GM12865 (cell line): ENCODE data around the gene SPAG16.

ENCODE experiments used
- DNase-seq: peaks from one replicate; pipeline ENCODE4 v3.0.0; 2010; ENCODE audit warnings: low read depth
- H3K4me3 ChIP-seq: 2 replicates; pipeline ENCODE4 v1.5.1; 2011; ENCODE audit warnings: mild to moderate bottlenecking, low read depth, low read length, control low read depth
- CTCF ChIP-seq: IDR thresholded peaks from 2 replicates; pipeline ENCODE4 v1.5.1; 2011; ENCODE audit warnings: low read length, control low read depth, low read depth, inconsistent platforms; ENCODE audit not compliant: insufficient read depth; ENCODE audit errors: missing control alignments

SPAG16 gene

GRCh38 chr2:213559053-213559452, 274.8 kb downstream of the SPAG16 start:
- TF ChIP-seq CTCF = no peak
- H3K4me3 ChIP-seq = no peak overlapping the region
- no peak for DNase-seq

- DNase-seq = no peak
- TF ChIP-seq CTCF = no peak
- H3K4me3 ChIP-seq = no peak overlapping the region
Observed at GRCh38 chr2:213561759-213562158, 277.5 kb downstream of the SPAG16 start.

GRCh38 chr2:213562539-213563180, 278.4 kb downstream of the SPAG16 start:
- no peak overlapping the region for H3K4me3 ChIP-seq
- no peak for DNase-seq
- TF ChIP-seq CTCF = no peak

GRCh38 chr2:213566846-213567245, 282.6 kb downstream of the SPAG16 start:
- no peak for DNase-seq
- TF ChIP-seq CTCF = no peak
- H3K4me3 ChIP-seq = no peak overlapping the region

- DNase-seq = no peak
- no peak overlapping the region for H3K4me3 ChIP-seq
- TF ChIP-seq CTCF = no peak
Observed at GRCh38 chr2:213609570-213610170, 325.4 kb downstream of the SPAG16 start.

GRCh38 chr2:213627054-213627710, 342.9 kb downstream of the SPAG16 start:
- DNase-seq = peak; percentile 52
- H3K4me3 ChIP-seq = no peak overlapping the region
- TF ChIP-seq CTCF = no peak
